Psoas muscle (tissue), 8 donors: ENCODE results near the gene DIP2C. TPM values are rescaled to one million over a fixed set of nuclear protein-coding genes. Genes with fewer than 3 reads are reported as not detected.

Experiments
- ATAC-seq, 4 donors: fragments of 200-7000 bp; cut with Tn5 transposase; one replicate each; pipeline ENCODE4 v1.9.1; 2020; ENCODE audit warnings: moderate library complexity in 3 of 4, mild to moderate bottlenecking in 2 of 4
- DNase-seq, 2 donors: peaks; one replicate each; pipeline ENCODE4 v3.0.0-alpha.2; 2020
- H3K27ac ChIP-seq: fragments of 200-600 bp; one replicate; pipeline ENCODE4 v1.8.0; 2022
- H3K27me3 ChIP-seq, 3 donors: fragments of 200-600 bp in 1 of 3; one replicate each; pipeline versions ENCODE4 v1.6.1 to v1.8.0; 2013 to 2022; ENCODE audit warnings: low read length in 2 of 3, mild to moderate bottlenecking in 2 of 3, moderate library complexity in 1 of 3; ENCODE audit not compliant: insufficient read depth in 3 of 3
- H3K36me3 ChIP-seq, 2 donors: fragments of 200-600 bp in 1 of 2; one replicate each; pipeline versions ENCODE4 v1.6.1 to v1.8.0; 2013 to 2022; ENCODE audit warnings: low read depth in 1 of 2, mild to moderate bottlenecking in 1 of 2, moderate library complexity in 1 of 2; ENCODE audit not compliant: insufficient read depth in 1 of 2
- H3K4me1 ChIP-seq: fragments of 200-600 bp; one replicate; pipeline ENCODE4 v1.8.0; 2022
- H3K4me3 ChIP-seq: fragments of 200-600 bp; one replicate; pipeline ENCODE4 v1.8.0; 2022; ENCODE audit warnings: mild to moderate bottlenecking
- H3K9me3 ChIP-seq: fragments of 200-600 bp; one replicate; pipeline ENCODE4 v1.8.0; 2022
- WGBS, 3 donors: extraction: QIAGEN DNeasy Blood & Tissue Kit; methylation state at CpG; one replicate each; pipeline versions ENCODE4 v1.1.6 to v1.1.7; 2013; 5-methylcytosine and 5-hydroxymethylcytosine counted together
- intact Hi-C, 2 donors: fragments of 100-400 bp; cut with DNase I; formaldehyde crosslinking; loops; one replicate each; pipeline versions ENCODE4 v1.11.0 to v1.14.2; 2022
- polyA plus RNA-seq, 3 donors: library from polyadenylated mRNA; stranded (reverse); fragments of 200-250 nt; gene quantifications; one replicate each; pipeline ENCODE4 v1.2.3, GENCODE V29; 2013
- total RNA-seq, 4 donors: library from RNA; stranded (reverse); fragmentation: NEBNext Ultra II Directional in 2 of 4; extraction: Animal tissue kit (Norgen Biotek cat#: 25700) in 2 of 4; gene quantifications; one replicate each; pipeline versions ENCODE4 v1.2.1 to v1.2.4, GENCODE V29; 2021 to 2023
- TF ChIP-seq, protein P1 (sequence below): fragments of 200-600 bp; IDR thresholded peaks from one replicate; pipeline ENCODE4 v1.8.0; 2022; ENCODE audit warnings: antibody characterized with exemption
- donor health status: healthy with polysubstance abuse.
- donor health status: DM: no; HTN: no; CAD: no; lungs with moderate emphysema.
- donor health status: Bipolar disorder and iron deficiency.
- donor health status: healthy.
- donor health status: DM: yes; HTN: yes; CAD: no.
- donor health status: DM: no; HTN: no; CAD: no.
- donor health status: DM: no; HTN: no; CAD: no.
- donor health status: DM: yes; HTN: yes; CAD: no.

Gene DIP2C
- total and polyA plus RNA-seq, 7 donors: 7.7 to 32.0 (median 25.0) TPM

DNA sequence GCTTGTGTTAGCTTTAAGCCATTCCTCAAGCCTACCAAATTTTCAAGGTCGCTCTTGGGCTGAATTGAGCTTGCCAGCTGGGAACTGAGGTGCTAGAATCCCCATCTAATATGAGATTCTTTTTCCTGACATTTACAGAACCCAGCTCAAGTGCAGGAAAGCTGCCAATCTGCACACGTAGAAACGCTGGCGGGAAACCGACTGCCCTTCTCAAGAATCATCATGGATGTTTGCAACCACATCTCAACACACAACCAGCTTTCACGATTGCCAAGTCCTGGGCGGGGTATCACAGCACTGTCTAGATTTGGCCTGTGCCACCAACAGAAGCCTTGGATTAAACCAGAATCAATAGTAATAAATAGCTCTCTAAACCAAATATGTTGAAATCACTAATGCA is 203.7 kb downstream of the DIP2C start:
- H3K27me3 ChIP-seq: no peaks in the 10 kb centered on the region
- H3K36me3 ChIP-seq: no peaks in the 10 kb centered on the region
- TF ChIP-seq, protein P1, sequence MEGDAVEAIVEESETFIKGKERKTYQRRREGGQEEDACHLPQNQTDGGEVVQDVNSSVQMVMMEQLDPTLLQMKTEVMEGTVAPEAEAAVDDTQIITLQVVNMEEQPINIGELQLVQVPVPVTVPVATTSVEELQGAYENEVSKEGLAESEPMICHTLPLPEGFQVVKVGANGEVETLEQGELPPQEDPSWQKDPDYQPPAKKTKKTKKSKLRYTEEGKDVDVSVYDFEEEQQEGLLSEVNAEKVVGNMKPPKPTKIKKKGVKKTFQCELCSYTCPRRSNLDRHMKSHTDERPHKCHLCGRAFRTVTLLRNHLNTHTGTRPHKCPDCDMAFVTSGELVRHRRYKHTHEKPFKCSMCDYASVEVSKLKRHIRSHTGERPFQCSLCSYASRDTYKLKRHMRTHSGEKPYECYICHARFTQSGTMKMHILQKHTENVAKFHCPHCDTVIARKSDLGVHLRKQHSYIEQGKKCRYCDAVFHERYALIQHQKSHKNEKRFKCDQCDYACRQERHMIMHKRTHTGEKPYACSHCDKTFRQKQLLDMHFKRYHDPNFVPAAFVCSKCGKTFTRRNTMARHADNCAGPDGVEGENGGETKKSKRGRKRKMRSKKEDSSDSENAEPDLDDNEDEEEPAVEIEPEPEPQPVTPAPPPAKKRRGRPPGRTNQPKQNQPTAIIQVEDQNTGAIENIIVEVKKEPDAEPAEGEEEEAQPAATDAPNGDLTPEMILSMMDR: no peak
- no peaks in the 10 kb centered on the region for H3K9me3 ChIP-seq
- peak in 1 of 2 donors; percentile 25 for DNase-seq
- peak overlapping the region; percentile 75 for H3K27ac ChIP-seq
- 34 to 60% (median 37%) methylated on average over 7 of the region's 7 CpGs for WGBS, 3 donors
- peak overlapping the region; percentile 73 for H3K4me3 ChIP-seq
- intact Hi-C loops: no loop called here
- H3K4me1 ChIP-seq: peaks cover 59% of the 10 kb centered on the region
- no peak for ATAC-seq

DNA sequence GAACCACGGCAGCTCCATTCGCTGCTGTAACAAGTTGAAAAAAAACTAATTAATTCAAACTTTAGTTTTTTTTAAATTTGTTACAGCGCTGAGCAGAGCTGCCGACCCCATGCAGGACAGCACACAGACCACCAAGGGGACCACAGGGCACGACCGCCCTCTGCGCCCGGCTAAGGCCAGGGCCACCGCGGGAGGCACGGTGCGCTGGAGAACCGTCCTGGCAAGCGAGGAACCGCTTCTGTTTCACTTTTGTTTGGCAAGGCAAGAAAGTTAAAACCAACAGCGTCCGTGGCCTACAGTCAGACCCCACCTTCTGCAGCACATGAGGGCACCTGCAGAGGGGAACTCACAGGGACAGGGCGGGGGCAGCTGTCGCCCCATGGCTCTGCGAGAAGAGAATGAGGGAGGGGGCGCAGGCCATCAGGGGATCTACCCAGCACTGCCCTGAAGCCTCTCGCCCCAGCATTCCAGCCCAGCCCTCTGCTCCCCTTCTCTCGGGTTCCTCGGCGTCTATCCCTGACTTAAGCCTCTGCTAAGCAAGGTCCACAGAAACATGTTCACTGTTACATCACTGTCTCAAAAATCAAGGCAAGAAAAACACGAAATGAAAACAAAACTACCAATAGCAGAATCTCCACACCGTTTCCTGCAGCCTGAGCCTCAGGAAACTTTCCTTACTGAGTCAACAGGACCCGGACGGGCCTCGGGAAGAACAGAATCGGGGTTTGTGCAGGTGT is 204.4 kb downstream of the DIP2C start:
- no peaks in the 10 kb centered on the region for H3K36me3 ChIP-seq
- intact Hi-C loops: no loop called here
- peaks cover 57% of the 10 kb centered on the region for H3K4me1 ChIP-seq
- peak overlapping the region; percentile 75 for H3K27ac ChIP-seq
- H3K9me3 ChIP-seq: no peaks in the 10 kb centered on the region
- TF ChIP-seq, protein P1: no peak
- H3K4me3 ChIP-seq: peak overlapping the region; percentile 73
- H3K27me3 ChIP-seq: no peaks in the 10 kb centered on the region
- peak in 1 of 2 donors; percentile 42 for DNase-seq
- 32 to 49% (median 41%) methylated on average over 30 to 31 of the region's 31 CpGs for WGBS, 3 donors
- peak; percentile 2 to 39 (median 17) for ATAC-seq

DNA sequence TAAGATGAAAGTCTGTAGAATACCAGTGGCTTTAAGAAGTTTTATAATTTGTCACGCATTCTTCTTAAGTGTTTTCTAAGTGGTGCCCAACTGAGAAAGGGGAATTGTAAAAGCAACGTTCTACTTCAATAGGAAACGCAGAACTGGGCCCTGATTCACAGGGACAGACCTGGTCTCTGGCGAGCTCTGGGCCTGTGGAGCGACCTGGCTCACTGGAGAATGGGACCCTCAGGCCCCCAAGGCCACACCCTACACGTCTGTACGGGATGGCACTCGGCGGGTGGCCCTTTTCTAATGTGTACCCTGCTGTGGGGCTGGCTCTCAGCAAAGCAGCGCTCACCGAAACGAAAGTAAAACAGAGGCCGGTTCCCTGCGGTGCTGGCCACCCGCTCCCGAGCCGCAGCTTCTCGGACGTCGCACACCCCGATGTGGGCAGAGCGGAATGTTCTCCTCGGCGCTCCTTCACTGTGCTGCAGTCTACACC is 205.0 kb downstream of the DIP2C start:
- TF ChIP-seq, protein P1: no peak
- Histone ChIP-seq H3K27ac (peak overlapping the region; percentile 75), H3K9me3 (no peaks in the 10 kb centered on the region), H3K27me3 (no peaks in the 10 kb centered on the region), H3K4me3 (peak overlapping the region; percentile 73), H3K4me1 (peaks cover 56% of the 10 kb centered on the region), H3K36me3 (no peaks in the 10 kb centered on the region)
- DNase-seq (peak; percentile 40 to 70), ATAC-seq (peak; percentile 38 to 60 (median 52))
- intact Hi-C loops: no loop called here
- 37 to 53% (median 40%) methylated on average over 23 to 24 of the region's 24 CpGs for WGBS, 3 donors

DNA sequence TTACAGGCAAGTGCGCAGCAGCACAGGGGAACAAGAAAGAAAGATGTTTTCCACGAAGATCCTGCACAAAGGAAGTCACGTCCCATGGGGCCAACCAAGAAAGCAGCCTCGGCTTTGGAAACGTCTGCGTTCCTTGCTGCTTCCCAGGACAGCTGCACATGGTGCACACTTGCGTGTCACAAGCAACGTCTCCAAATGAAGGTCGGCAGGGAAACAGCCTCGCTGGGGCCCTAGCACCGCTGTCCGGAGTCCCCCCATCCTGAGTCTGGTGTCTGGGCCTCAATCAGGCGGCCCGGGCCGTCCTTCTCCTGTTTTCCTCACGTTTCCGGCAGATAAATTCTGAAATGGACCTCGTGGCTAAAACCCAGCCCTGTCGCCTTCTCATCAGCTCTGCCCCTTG is 206.2 kb downstream of the DIP2C start:
- Histone ChIP-seq H3K4me1 (peaks cover 50% of the 10 kb centered on the region), H3K27ac (peak overlapping the region; percentile 76), H3K4me3 (no peak overlapping the region), H3K9me3 (no peaks in the 10 kb centered on the region), H3K36me3 (no peaks in the 10 kb centered on the region), H3K27me3 (no peaks in the 10 kb centered on the region)
- DNase-seq (peak in 1 of 2 donors; percentile 62), ATAC-seq (no peak)
- intact Hi-C loops: no loop called here
- TF ChIP-seq, protein P1: no peak
- WGBS, 3 donors: 67 to 80% (median 69%) methylated on average over 19 of the region's 19 CpGs
